ENCODE data around the gene TRIM25.

Gene TRIM25

GRCh38 chr17:56884483-56885311, 29.2 kb downstream of the TRIM25 start:
- H3K4me3 ChIP-seq (ENCODE audit: insufficient read depth, low read length, poor library complexity, severe bottlenecking) = no peak overlapping the region
- H3K79me2 ChIP-seq (ENCODE audit: insufficient read depth, low read length) = no peaks in the 10 kb centered on the region
- no peaks in the 10 kb centered on the region for H3F3A ChIP-seq (ENCODE audit: insufficient read depth)
- H3K27ac ChIP-seq (ENCODE audit: low read depth, low read length) = no peak overlapping the region
- no peaks in the 10 kb centered on the region for H3K9me2 ChIP-seq (replicated peaks; ENCODE audit: insufficient read depth, low read length)
- H3K27me3 ChIP-seq (ENCODE audit: low read length) = no peaks in the 10 kb centered on the region
- H3K36me3 ChIP-seq (ENCODE audit: low read length) = 0 out of 2 replicates have a peak, but pooled peaks cover 4% of the 10 kb centered on the region
- H3K9ac ChIP-seq (ENCODE audit: low read length) = no peak overlapping the region
- TF ChIP-seq EZH2phosphoT487 (conservative IDR thresholded peaks at IDR 0.05; ENCODE audit: low read length) = no peak
- TF ChIP-seq, protein P1, sequence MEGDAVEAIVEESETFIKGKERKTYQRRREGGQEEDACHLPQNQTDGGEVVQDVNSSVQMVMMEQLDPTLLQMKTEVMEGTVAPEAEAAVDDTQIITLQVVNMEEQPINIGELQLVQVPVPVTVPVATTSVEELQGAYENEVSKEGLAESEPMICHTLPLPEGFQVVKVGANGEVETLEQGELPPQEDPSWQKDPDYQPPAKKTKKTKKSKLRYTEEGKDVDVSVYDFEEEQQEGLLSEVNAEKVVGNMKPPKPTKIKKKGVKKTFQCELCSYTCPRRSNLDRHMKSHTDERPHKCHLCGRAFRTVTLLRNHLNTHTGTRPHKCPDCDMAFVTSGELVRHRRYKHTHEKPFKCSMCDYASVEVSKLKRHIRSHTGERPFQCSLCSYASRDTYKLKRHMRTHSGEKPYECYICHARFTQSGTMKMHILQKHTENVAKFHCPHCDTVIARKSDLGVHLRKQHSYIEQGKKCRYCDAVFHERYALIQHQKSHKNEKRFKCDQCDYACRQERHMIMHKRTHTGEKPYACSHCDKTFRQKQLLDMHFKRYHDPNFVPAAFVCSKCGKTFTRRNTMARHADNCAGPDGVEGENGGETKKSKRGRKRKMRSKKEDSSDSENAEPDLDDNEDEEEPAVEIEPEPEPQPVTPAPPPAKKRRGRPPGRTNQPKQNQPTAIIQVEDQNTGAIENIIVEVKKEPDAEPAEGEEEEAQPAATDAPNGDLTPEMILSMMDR (IDR thresholded peaks at IDR 0.05; ENCODE audit: insufficient read depth, low read length, poor library complexity, severe bottlenecking) = no peak
- no peaks in the 10 kb centered on the region for H4K20me1 ChIP-seq (ENCODE audit: low read depth, low read length)
- no peak overlapping the region for H3K4me2 ChIP-seq (ENCODE audit: low read depth, low read length, poor library complexity, severe bottlenecking)
- H2AFZ ChIP-seq (ENCODE audit: low read depth, low read length, severe bottlenecking) = no peak overlapping the region
- peaks cover 7% of the 10 kb centered on the region; the same call in 1 of the 2 replicates for H3K9me3 ChIP-seq (ENCODE audit: insufficient read depth, low read length)

DNA sequence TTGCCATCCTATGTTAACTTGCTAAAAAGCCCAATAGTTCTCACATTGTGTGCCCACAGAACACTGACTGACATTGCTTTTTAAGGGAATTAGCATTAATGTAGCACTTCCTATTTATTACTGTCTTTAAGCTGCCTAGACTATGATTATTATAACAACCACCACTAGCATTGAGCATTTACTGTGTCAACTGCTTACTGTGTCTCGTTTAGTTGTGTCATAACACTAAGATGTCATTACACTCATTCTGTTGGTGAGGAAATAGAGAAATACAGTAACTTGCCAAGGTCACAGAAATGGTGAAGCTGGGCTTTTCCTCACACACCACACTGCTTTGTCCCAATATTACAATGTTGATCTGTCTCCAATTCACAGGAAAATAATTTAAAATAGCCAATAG, 30.2 kb downstream of the TRIM25 start:
- Histone ChIP-seq H3K27me3 (ENCODE audit: low read length) (no peaks in the 10 kb centered on the region), H3K4me2 (ENCODE audit: low read depth, low read length, poor library complexity, severe bottlenecking) (no peak overlapping the region), H3K79me2 (ENCODE audit: insufficient read depth, low read length) (no peaks in the 10 kb centered on the region), H2AFZ (ENCODE audit: low read depth, low read length, severe bottlenecking) (no peak overlapping the region), H3K9me3 (ENCODE audit: insufficient read depth, low read length) (peaks cover 7% of the 10 kb centered on the region; the same call in 1 of the 2 replicates), H4K20me1 (ENCODE audit: low read depth, low read length) (no peaks in the 10 kb centered on the region), H3K36me3 (ENCODE audit: low read length) (no peaks in the 10 kb centered on the region), H3K27ac (ENCODE audit: low read depth, low read length) (no peak overlapping the region), H3K9ac (ENCODE audit: low read length) (no peak overlapping the region), H3K4me3 (ENCODE audit: insufficient read depth, low read length, poor library complexity, severe bottlenecking) (no peak overlapping the region), H3K9me2 (replicated peaks; ENCODE audit: insufficient read depth, low read length) (no peaks in the 10 kb centered on the region), H3F3A (ENCODE audit: insufficient read depth) (no peaks in the 10 kb centered on the region)
- no peak for TF ChIP-seq EZH2phosphoT487 (conservative IDR thresholded peaks at IDR 0.05; ENCODE audit: low read length)
- TF ChIP-seq, protein P1 (IDR thresholded peaks at IDR 0.05; ENCODE audit: insufficient read depth, low read length, poor library complexity, severe bottlenecking) = no peak

DNA sequence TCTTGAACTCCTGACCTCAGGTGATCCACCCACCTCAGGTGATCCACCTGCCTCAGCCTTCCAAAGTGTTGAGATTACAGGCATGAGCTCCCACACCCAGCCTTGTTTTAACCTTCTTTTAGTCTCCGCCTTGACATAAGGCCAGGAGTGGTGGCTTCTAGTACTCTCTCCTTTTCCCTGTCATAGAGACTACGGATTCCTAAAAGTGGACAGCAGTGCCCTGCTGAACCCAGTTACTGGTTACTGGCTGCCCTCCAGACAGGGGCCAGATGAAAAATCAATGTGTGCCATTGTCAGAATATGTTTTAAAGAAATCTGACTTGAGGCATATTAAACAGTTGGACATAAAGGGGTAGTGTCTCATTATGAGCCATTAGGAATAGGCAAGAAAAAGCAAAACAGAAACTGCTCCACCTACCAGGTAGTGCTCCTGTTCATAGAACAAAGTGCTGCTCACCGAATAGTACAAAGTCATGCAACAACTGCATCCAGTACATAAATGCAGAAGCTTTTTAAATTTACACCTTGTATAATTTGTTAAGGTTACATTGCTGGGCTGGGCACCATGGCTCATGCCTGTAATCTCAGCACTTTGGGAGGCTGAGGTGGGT, 32.1 kb downstream of the TRIM25 start:
- no peak overlapping the region for H2AFZ ChIP-seq (ENCODE audit: low read depth, low read length, severe bottlenecking)
- no peaks in the 10 kb centered on the region for H3K27me3 ChIP-seq (ENCODE audit: low read length)
- H3K9me2 ChIP-seq (replicated peaks; ENCODE audit: insufficient read depth, low read length) = no peaks in the 10 kb centered on the region
- H3F3A ChIP-seq (ENCODE audit: insufficient read depth) = no peaks in the 10 kb centered on the region
- TF ChIP-seq EZH2phosphoT487 (conservative IDR thresholded peaks at IDR 0.05; ENCODE audit: low read length) = no peak
- TF ChIP-seq, protein P1 (IDR thresholded peaks at IDR 0.05; ENCODE audit: insufficient read depth, low read length, poor library complexity, severe bottlenecking) = no peak
- H3K4me2 ChIP-seq (ENCODE audit: low read depth, low read length, poor library complexity, severe bottlenecking) = no peak overlapping the region
- H3K4me3 ChIP-seq (ENCODE audit: insufficient read depth, low read length, poor library complexity, severe bottlenecking) = no peak overlapping the region
- no peaks in the 10 kb centered on the region for H4K20me1 ChIP-seq (ENCODE audit: low read depth, low read length)
- no peaks in the 10 kb centered on the region for H3K79me2 ChIP-seq (ENCODE audit: insufficient read depth, low read length)
- H3K36me3 ChIP-seq (ENCODE audit: low read length) = no peaks in the 10 kb centered on the region
- no peaks in the 10 kb centered on the region for H3K9me3 ChIP-seq (ENCODE audit: insufficient read depth, low read length)
- H3K9ac ChIP-seq (ENCODE audit: low read length) = no peak overlapping the region
- no peak overlapping the region for H3K27ac ChIP-seq (ENCODE audit: low read depth, low read length)
